NCI-H2227 treated with DMSO at 0.1 percent for 48 hours (cell line): Measurements from ENCODE around the gene AFAP1.

Source experiments
- DNase-seq: peaks from one replicate; lab custom pipeline; 2025; lab: John Stamatoyannopoulos, UW

The AFAP1 gene

DNA sequence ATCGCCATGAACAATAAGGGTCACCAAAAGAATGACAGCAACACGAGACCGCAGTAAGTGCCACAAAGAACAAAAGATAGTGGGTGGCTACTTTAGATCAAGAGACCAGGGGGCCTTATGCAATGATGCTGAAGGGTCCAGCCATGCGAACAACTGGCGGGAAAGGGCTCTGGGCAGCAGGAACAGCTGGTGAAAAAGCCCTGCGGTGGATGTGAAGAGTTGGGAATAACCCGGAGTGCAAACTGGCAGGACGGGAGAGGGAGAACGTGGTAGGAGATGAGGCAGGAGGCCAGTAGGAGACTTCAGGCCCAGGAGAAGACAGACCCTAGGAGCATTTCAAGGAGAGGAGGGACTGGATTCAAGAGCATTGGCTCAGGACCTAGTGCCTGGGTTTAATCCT is 120.2 kb downstream of the AFAP1 start:
- no peak for DNase-seq

DNA sequence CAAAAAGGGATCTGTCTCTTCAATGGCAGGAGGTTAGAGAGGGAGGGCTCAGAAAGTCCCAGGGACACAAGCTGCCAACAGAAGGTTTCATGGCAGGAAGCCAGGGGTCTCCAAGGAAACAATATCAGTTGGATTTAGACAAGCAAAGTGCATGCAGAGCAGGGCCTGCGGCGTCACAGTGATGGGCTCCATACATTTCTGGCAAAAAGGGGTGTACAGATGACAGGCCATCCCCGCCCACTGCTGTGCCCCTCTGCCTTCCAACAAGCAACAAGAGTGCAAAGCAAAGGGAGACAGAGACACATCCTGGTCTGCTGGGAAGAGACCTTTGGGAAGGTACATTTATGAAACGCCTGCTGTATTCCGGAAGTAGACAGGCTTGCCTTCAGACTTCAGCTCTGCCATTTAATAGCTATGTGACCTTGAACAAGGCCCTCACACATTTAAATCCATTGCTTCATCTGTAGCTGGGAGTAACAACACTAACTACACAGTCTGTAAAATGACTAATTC is 121.2 kb downstream of the AFAP1 start:
- DNase-seq = no peak

DNA sequence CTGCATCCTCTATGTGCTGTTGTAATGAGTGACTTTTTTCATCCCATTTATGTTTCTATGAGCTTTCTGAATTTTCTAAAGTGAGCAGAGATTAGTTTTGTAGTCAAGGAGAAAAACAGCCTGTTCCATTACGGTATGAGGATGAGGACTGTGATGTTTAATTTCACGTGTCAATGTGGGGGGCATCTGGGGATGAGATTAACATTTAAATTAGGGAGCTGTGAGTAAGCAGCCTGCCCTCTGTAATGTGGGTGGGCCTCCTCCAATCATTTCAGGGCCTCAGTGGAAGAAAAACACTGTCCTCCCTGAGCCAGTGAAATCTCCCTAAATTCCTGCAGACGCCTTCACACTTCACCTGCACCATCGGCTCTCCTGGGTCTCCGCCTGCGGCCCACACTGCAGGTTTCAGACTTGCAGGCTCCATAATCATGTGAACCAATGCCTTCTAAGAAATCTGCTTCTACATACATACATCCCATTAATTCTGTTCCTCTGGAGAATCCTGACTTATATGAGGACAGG is 121.7 kb downstream of the AFAP1 start:
- no peak for DNase-seq

DNA sequence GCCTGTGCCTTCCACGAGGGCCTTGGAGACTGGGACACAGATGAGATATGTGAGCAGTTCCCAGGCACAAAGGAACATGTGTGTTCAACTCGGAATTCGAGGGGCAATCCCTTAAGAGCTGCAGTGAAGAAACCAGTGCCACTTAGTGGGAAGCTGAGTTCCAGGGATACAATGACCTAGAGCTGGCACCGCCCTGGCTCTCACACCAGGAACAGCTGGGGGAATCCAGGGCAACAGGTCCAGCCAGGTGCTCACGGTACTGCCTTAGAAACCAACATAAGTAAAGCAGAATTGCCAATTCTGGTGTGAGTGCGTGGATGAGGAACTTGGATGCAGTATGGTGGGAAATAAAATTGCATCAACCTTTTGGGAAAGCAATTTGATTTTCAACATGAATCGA is 122.9 kb downstream of the AFAP1 start:
- no peak for DNase-seq

DNA sequence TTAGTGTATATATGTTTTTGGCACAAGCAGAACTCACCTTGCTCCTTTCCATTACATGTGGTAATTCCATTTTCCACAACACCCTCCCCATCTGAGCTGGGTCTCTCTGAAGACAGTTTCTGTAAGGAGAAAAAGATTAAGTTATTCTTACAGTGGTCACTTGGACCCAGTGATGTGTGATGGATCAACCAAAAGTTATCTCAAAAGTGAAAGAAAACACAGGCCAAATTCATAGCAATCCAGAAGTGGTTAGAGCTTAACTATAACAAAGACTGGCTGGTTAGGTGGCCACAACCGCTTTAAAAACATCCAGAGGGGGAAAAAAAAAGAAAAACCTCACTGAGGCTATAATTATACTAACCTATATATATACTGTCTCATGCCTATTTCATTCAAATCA is 123.7 kb downstream of the AFAP1 start:
- DNase-seq = no peak

DNA sequence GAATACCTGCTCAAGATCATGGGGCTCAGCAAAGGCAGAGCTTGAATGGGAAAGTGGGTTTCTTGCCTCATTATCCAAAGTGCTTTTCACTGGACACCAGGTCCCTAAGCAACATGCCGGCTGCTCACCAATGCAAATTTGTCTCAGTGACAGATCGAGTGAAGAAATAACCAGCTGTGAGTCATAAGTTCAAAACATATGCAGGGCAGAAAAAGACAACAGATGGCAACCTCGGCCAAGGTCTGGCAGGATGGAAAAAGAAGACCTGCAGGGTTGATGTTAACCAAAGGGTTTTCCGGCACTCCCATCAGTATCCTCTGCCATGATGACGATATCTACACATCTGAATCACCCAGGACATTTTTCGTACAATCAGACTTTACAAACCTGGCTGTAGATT is 124.1 kb downstream of the AFAP1 start:
- no peak for DNase-seq

DNA sequence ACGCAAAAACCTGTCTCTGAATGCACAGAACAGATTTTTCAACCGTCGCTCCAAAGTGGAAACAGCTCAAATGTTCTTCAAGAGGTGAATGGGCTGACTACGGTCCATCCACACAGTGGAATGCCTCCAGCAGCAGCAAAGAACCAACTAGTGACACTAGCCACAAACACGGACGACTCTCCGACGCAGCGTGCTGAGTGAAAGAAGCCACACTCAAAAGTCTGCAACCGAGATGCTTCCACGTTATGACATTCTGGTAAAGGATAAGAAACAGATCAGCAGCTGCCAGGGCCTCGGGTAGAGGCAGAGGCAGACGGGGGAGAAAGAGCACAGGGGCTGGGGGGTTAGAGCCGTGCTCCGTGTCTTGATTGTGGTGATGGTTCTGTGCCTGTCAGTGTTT is 125.2 kb downstream of the AFAP1 start:
- no peak for DNase-seq

DNA sequence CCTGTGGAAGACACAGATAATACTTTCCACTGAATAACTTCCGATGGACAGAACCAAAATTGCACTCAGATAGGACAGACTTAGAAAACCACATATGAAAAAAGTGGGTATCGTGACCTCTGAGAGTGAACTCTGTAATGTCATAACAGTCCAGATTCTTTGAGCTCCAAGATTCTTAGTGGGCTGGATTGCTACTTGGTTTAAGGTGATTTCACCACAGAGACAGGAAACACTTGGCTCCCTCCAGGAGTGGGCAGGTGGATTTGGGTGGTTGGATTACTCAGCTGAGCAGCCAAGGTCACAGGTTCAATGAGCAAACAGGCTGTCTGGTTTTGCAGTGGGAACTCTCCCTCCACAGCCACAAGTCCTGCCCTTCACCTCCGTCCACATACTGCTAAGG is 126.0 kb downstream of the AFAP1 start:
- DNase-seq = no peak

DNA sequence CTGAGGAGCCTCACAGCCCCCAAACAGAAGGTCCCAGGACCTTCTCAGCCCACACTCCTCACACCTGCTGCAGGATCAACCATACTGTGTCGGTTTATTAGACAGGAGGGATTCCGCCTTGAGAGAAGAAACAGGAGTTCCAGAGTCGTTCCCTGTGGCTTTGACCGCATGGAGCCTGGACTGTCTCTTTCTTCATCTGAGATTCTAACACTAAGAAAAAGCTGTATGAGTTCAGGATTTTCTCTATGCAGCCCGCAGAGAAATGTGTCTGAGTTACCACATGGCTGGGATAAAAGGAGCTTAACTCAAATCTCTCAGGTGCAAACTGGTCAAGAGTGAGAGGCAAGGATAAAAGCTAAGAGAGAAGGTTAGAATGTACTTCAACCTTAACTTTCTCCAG is 126.7 kb downstream of the AFAP1 start:
- no peak for DNase-seq

DNA sequence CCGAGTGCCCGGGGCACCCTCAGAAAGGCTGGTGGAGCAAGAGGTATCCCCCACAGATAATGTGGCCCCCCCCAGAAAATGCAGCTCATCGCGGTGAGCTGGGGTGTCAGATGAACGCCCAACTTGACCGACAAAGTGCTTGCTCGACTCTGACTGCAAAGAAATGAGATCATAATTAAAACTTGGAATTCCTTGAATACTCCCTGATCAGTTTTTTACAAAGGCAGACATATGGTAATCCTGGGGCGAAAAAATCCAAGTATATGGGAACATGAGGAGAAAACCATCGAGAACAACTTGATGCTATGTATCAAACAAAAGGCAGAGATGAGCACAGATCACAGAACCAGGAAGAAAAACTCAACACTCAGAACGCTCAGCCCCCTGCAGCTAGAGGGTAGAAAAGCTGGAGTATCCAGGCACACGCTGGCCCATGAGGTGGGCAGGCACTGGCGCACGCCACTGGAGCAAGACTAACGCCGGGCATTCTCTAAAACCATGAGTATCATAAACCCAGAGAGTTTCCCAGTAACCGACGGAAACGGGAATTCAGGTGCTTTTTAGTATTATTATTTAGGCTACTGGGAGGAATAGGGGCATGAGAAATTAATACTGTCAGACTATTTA is 127.3 kb downstream of the AFAP1 start:
- no peak for DNase-seq

DNA sequence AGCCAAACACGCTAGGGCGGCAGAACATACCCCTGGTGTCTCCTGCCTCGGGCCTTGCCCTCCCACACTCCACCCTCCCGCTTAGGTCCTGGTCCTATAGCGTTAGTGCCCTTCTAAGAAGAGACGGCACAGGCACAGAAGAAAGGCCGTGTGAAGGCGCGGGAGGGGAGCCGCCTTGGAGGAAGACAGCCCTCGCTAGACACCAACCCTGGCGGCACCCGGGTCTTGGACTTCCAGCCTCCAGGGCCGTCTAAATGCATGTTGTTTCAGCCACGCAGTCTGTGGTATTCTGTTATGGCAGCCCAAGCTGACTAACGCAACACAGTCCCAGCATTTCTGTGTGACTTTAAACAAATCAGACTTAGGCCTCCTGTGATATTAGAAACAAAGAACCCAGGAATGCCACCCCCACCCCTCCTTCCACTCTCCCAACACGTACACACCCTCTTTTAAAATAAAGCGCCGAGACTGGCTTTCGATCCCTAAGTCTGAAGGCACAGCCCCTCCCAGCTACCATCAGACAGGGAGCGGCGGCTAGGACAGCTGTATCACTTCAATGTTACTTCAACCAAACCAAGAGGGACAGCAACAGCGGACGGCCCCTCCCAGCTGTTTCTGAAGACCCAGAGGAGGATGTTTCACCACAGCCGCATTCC is 128.0 kb downstream of the AFAP1 start:
- no peak for DNase-seq

DNA sequence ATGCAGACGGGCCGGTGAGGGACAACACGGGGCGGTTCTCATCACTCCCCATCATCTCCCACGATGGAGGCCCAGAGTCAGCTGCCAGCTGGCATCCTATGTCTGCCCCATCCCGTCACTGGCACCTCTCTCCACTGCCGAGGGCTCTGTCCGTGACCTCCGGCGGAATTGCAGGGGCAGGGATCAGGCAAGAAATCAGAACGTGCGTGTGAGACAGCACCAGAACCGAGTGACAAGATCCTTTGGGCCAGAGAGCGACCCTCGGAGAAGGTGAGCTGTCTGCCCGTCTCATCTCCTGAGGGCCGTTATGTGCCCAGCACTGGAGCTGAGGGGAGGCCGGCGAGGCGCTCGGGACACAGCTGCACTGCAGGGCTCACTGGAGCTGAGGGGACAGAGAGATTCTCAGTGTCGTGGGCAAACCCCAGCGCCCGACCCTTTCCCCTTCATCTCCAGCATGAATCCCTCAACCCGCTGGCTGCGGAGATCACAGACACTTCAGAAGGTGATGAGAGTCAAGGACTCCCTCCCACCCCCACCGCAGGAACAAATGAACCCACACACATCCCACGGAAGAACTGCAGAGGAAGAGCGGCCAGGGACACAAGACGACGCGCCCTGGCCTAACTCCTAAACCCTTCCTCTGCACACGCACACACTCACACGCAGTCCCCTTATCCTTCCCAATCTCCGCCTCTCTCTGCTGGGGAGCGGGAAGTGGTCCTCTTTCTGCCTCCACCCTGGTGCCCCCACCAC is 128.7 kb downstream of the AFAP1 start:
- no peak for DNase-seq

DNA sequence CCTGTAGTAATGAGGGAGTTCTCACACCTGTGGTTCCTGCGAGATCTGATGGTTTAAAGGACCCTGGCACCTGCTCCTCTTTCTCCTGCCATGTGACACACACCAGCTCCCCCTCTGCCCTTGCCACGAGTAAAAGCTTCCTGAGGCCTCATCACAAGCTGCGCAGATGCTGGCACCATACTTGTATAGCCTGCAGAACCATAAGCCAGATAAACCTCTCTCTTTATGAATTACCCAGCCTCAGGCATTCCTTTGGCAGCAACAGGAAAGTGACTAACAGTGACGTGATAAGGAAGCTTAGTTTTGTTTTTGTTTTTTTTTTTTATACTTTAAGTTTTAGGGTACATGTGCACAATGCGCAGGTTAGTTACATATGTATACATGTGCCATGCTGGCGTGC is 130.9 kb downstream of the AFAP1 start:
- no peak for DNase-seq

DNA sequence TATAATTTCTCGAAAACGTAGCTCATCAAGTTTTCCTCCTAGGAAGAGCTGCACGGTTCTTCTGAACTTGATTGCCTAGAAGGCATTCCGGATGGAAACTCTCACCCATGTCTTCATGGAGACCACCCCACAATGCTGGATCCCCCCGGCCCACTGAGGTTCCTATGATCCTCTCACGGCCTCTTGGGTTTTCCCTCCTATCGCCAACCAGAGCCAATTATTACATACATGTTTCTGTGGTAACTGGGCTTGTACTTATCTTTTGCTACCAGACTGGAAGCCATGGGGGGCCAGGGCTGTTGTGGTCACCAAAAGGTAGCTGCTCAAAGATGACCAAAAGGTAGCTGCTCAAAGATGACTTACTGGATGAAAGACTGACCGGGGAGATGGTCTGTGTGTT is 131.5 kb downstream of the AFAP1 start:
- DNase-seq = no peak

DNA sequence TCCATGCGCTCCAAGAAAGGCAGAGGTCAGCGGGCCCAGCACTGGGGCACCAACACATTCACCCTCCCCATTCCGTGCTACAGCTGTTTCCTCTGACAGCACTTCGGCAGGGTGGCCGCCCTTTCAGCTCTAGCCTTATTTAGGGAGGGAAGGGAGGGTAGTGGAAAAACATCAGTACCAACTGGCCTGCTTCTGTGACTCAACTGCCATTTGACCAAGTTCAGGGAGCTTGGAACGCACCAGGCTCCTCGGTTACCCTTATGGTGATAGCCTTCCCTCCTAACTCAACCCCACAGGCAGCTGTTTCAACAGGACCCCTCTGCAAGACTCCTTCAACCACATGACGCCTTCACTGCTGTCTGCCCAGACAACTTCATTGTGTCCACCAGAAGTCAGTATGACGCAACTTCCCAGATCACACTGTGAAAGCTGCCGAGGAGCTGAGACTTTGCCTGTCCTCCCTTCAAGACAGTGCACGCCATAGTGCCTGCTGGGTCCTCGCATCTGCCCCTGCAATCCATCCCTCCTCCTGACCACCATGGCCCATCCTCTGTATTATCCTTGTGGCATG is 132.2 kb downstream of the AFAP1 start:
- no peak for DNase-seq

DNA sequence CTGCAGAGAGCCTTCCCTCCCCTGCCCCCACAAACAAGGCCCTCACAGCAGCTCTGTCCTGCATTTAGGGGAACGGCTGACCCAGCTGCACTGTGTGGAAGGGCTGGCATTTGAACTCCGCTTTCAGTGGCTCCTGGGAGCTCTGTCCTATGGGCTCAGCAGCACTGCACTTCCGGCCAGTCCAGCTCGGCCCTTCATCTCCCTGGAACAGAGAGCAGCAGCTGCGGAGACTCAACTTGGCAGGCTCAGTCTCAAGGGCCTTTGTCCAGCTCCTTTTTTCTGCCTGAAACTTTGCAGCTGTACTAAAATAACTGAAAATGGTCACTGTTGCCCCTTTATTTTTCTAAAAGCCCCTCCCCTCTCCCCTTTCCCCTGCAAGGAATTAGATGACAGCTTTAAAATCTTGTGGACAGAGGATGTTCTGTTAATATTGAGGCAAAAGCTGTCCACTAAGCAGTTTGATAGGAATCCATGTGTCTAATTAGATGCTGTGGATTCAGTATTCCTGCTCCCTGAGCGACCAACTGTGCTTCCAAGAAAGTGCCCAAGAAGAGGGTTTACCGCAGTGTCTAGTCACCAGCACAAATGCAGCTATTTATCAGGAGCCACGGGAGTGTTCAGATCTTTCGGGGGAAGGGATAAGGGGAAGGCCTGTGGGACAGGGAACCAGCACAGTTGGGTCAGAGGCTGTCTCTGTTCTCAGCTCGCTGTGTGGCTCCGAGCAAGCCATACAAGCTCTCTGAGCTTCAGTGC is 133.1 kb downstream of the AFAP1 start:
- DNase-seq = no peak

DNA sequence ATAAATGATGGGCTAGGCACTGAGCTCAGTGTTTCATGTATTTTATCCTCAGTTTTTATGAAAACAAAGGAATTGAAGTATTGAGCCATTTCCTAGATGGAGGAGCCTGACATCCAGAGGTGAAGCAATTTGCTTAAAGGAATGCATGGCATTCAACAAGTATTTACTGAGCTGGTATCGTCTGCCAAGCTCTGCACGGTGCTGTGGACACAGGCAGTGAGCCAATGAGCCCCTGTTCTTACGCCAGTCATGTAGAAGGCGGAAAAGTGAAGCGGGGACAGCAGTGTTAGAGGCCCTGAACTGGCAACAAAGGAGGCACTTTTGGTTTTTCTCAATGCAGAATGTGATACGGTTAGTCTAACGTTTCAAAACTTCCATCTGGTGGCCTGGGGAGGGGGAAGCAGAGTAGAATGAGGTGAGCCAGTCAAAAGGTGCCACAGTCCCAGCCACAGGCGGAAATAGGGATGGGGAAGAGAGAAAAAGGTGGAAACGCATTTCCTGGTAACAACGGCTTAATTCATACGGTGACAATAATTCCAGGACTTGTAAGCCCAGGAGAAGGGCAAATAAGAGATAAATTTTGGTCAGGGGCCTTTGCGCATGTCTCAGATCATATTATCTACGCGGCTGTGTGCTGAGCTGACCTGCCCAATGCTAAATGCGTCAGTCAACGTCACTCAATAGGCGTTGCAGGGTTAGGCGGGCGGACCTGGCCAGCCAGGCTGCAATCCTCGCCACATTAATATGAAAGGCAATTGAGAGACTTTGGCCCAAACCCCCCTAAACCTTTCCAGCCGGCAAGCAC is 133.9 kb downstream of the AFAP1 start:
- no peak for DNase-seq

DNA sequence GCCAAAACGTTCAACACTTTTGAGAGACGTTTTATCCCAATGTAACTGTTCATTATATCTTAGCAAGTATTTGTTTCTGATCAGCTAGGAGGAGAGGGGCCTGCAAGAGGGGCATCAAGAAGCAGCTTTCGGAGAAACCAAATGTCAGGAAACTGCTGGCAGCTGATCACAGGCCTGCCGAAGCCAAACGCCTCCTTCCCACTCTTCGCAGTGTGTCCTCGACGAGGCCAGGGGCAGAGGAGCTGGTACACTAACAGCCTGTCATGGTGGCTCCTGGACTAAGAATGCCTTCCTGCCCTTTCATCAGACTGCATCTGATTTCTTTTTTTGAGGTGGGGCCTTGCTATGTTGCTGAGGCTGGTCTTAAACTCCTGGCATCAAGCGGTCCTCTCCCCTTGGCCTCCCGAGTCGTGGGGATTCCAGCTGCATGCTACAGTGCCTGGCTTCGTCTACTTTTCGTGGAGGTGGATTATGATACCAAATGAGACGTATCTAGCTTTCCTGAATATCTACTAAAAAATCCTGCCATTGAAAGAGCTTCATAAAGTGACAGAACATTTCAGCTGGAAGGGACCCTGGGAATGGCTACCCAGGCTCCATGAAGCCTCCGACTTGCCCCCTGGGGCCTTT is 134.8 kb downstream of the AFAP1 start:
- DNase-seq = no peak

DNA sequence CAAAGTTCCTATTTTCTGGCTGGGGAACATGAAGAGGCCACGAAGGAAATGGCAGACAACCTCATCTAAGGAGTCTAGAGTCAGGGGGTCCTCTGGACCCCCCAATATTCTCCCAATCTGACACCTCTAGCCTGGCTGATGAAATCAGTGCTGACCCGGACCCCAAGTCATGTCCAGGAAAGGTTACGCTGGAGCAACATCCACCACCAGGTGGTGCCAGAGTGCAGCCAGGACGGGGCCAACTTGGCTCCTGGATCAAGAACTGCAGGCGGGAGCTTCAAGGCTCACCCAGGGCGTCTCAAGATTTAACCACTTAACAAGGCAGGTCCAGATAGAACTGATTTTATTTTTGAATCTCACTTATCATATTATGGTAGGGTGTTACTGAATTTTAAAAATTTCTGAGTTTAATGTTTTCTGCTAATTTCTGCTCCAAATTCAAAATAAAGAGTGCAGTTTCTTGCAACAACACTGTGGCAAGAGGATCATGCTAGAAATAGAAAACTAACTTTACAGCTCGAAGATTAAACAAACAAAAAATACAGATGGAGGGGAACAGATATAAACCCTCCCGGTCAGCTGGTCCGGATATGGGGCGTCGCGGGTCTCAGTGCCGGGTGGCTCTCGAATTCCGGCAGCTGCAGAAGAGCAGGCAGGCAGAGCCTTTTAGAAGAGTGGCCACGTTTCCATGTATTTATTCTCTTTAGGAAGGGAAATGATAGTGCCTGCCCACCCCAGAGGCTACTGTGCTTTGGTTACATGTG is 135.5 kb downstream of the AFAP1 start:
- DNase-seq = no peak

DNA sequence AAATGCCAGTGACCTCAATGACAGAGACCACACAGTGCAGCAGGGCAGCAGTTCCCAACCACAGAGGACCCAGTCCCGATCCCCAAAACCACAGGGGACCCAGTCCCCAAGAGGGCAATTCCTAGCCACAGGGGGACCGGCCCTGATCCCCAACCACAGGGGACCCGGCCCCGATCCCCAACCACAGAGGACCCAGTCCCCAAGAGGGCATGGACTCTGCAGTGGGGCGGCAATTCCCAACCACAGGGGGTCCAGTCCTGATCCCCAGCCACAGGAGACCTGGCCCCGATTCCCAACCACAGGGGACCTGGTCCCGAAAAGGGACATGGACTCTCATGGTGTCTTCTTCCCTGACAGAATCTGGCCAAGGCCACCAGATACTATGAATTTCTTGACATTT is 136.3 kb downstream of the AFAP1 start:
- no peak for DNase-seq
